LNCAP (cell line): ENCODE measurements around the gene MAGEA8.
"Not testable (repeated sequence)": the region's sequence is repeated elsewhere in the genome, so short reads cannot be mapped to it uniquely, and the experiment has no call there.

ENCODE experiments used
- CTCF ChIP-seq: fragments of 450-650 bp; IDR thresholded peaks from 2 replicates; pipeline ENCODE4 v1.5.1; 2017; ENCODE audit warnings: mild to moderate bottlenecking

Gene MAGEA8

GRCh38 chrX:149908727-149909126, 27.7 kb downstream of the MAGEA8 start:
- no peak for TF ChIP-seq CTCF

- TF ChIP-seq CTCF = no peak
These were observed 28.6 kb downstream of the MAGEA8 start for GRCh38 chrX:149909324-149910177.

DNA sequence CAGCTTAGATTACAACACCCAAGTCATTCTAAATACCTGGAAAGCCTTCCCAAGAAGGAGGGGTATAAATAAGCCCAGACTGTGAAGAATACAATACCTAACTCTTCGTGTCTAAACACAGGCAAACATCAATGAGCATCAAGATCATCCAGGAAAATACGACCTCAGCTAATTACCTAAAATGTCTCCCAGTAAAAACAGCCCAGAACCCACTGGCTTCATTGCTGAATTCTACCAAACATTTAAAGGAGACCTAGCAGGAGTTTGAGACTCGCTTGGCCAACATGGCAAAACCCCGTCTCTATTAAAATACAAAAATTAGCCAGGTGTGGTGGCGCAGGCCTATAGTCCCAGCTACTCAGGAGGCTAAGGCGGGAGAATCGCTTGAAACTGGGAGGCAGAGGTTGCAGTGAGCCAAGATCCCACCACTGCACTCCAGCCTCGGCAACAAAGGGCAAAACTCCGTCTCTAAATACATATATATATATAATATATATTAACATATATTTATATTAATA, 29.3 kb downstream of the MAGEA8 start:
- no peak for TF ChIP-seq CTCF

DNA sequence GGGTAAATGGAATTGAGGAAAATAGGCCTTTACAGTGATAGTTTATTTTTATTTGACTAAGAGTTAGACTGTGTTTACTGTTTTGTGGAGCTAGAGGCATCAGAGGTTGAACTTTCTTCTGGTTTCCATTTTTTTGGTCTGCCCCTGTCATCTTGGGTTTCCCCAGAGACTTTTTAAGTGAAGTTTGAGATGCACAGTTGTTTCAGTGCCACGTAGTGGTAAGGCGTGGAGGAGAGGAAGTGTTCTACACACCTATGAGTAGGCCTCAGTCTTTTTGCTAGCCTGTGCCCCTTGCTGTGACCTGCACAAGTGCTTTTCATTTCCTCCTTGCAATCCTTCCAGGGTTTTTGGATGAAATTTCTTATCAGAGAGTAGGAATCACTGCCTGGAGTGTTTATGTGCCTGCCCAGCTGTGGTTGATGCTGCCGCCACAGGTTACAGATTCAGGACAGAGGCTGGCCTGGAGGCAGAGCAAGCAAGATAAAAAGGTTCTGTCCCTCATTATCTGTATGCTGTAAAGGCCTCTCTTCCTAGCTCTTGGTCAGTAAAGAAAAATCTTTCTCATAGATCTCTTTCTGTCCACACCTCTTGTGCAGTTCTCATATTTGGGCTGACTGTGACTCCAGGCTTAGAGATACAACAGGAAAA, 35.9 kb downstream of the MAGEA8 start:
- no peak for TF ChIP-seq CTCF

DNA sequence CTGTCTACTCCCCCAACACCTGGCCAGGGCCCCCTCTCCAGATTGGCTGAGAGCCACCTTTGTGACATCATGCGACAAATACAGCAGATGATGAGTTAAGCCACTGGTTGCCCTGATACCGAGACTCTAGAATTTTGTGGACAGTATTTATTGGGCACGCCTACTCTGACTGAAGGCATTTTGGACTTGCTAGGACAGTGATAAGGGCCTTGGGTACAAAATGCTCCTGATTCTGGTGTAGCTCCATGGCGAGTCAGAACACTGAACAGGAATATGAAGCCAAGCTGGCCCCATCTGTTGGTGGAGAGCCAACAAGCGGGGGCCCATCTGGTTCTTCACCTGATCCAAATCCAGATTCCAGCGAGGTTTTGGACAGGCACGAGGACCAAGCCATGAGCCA, 48.4 kb downstream of the MAGEA8 start, which contains the start of gene HSFX4:
Gene HSFX4 (plus strand): TSS at position 174 of the 400 bp plus-strand sequence. CDS start 72 bp downstream, at position 246.
- not testable (repeated sequence) for TF ChIP-seq CTCF
